ENCODE results near the gene SOHLH1. TPM values are rescaled to one million over a fixed set of nuclear protein-coding genes. Genes with fewer than 3 reads are reported as not detected.

SOHLH1 gene
- total and polyA plus RNA-seq, 2 of the 13 experiments (the other 11 are each of a cell fraction or from before 2014, with no cell fraction given), result 0.15 TPM

- TF ChIP-seq ZNF225 (CRISPR knock-in tag; IDR thresholded peaks at IDR 0.05) (no peak), ZNF382 (CRISPR knock-in tag; IDR thresholded peaks at IDR 0.05; ENCODE audit: borderline replicate concordance) (no peak), TEAD2 (CRISPR knock-in tag; IDR thresholded peaks at IDR 0.05) (no peak), SMARCC2 (IDR thresholded peaks at IDR 0.05) (no peak)
Measured at GRCh38 chr9:135705376-135705775, 6.1 kb upstream of the SOHLH1 start (continued).

- Histone ChIP-seq H4K20me1 (ENCODE audit: insufficient read depth, low read length) (no peaks in the 10 kb centered on the region), H3K36me3 (replicated peaks in 1 of 2; ENCODE audit: control insufficient read depth in 1 of 2, insufficient read depth in 2 of 2, low read length in 2 of 2) (no peaks in the 10 kb centered on the region), H3K4me2 (ENCODE audit: low read depth, low read length) (no peak overlapping the region), H3K79me2 (ENCODE audit: insufficient read depth, low read length) (no peaks in the 10 kb centered on the region), H3K4me3 (replicated peaks in 1 of 3; ENCODE audit: insufficient read depth in 1 of 3, low read depth in 2 of 3, low read length in 3 of 3) (no peak overlapping the region), H3K4me1 (ENCODE audit: insufficient read depth, low read length) (no peaks in the 10 kb centered on the region), H3K9me3 (ENCODE audit: low read length) (no peaks in the 10 kb centered on the region), H3K9ac (ENCODE audit: insufficient read depth, low read depth, low read length) (no peak overlapping the region), H3K27ac (ENCODE audit: extremely low read length, insufficient read depth, low read length) (no peak overlapping the region), H2AFZ (ENCODE audit: low read length) (no peak overlapping the region), H3K27me3 (ENCODE audit: control insufficient read depth in 1 of 2, insufficient read depth in 2 of 2, low read length in 2 of 2) (peaks cover 5 to 74% of the 10 kb centered on the region in 2 experiments; a peak in 4 of 5 replicates)
- no TSS peak for BruUV-seq (replicated peaks)
- ATAC-seq (no peak; the same call in 2 of the 3 replicates), FAIRE-seq (no peak), DNase-seq (ENCODE audit: low spot score) (no peak)
- ChIA-PET CTCF (ENCODE audit: low intra/inter-chr PET ratio, low total read pairs) (no interaction called here), POLR2A (no interaction called here)
- TF ChIP-seq SRF (IDR thresholded peaks at IDR 0.05; ENCODE audit: low read depth, low read length) (peak; percentile 22; the same call in 1 of the 2 replicates), KLF6 (CRISPR knock-in tag; IDR thresholded peaks at IDR 0.05) (no peak)
- WGBS (ENCODE audit: low lambda C conversion rate), result no CpG with 5 or more reads among the region's 5 CpGs
- in situ Hi-C loops (cut with HindIII; ENCODE audit: extremely low pct_ligation_motif_present, low pct_unique_long_range_greater_than_20kb), result no loop called here
- intact Hi-C loops (cut with micrococcal nuclease; ENCODE audit: unreplicated experiment), result no loop called here
Measured at GRCh38 chr9:135704483-135704882, 5.2 kb upstream of the SOHLH1 start.

- H3K9ac ChIP-seq (ENCODE audit: insufficient read depth, low read depth, low read length), result no peak overlapping the region
- in situ Hi-C loops (cut with HindIII; ENCODE audit: extremely low pct_ligation_motif_present, low pct_unique_long_range_greater_than_20kb), result no loop called here
- 0 out of 2 replicates have a peak, but pooled peaks cover 4% of the 10 kb centered on the region for H4K20me1 ChIP-seq (ENCODE audit: insufficient read depth, low read length)
- CTCF ChIA-PET (ENCODE audit: low intra/inter-chr PET ratio, low total read pairs), result no interaction called here
- H3K4me3 ChIP-seq (replicated peaks in 1 of 3; ENCODE audit: insufficient read depth in 1 of 3, low read depth in 2 of 3, low read length in 3 of 3), result no peak overlapping the region
- no TSS peak for BruUV-seq (replicated peaks)
- no peak for ATAC-seq
- H3K4me1 ChIP-seq (ENCODE audit: insufficient read depth, low read length), result no peaks in the 10 kb centered on the region
- FAIRE-seq, result no peak
- no peak overlapping the region for H3K4me2 ChIP-seq (ENCODE audit: low read depth, low read length)
- H3K27me3 ChIP-seq (ENCODE audit: control insufficient read depth in 1 of 2, insufficient read depth in 2 of 2, low read length in 2 of 2), result peaks cover 7 to 72% of the 10 kb centered on the region in 2 experiments; a peak in 4 of 5 replicates
- H2AFZ ChIP-seq (ENCODE audit: low read length), result no peak overlapping the region
- no peaks in the 10 kb centered on the region for H3K9me3 ChIP-seq (ENCODE audit: low read length)
- WGBS (ENCODE audit: low lambda C conversion rate), result 0% methylated on average over 3 of the region's 14 CpGs
- intact Hi-C loops (cut with micrococcal nuclease; ENCODE audit: unreplicated experiment), result no loop called here
- no peak overlapping the region for H3K27ac ChIP-seq (ENCODE audit: extremely low read length, insufficient read depth, low read length)
- DNase-seq (ENCODE audit: low spot score), result no peak
- H3K79me2 ChIP-seq (ENCODE audit: insufficient read depth, low read length), result no peaks in the 10 kb centered on the region
- POLR2A ChIA-PET, result no interaction called here
- TF ChIP-seq ZNF33A (CRISPR knock-in tag; IDR thresholded peaks at IDR 0.05; ENCODE audit: borderline replicate concordance) (no peak), NR2F1 (CRISPR knock-in tag; IDR thresholded peaks at IDR 0.05) (no peak), ZNF382 (CRISPR knock-in tag; IDR thresholded peaks at IDR 0.05; ENCODE audit: borderline replicate concordance) (no peak), PHF8 (CRISPR knock-in tag; IDR thresholded peaks at IDR 0.05) (no peak)
- H3K36me3 ChIP-seq (replicated peaks in 1 of 2; ENCODE audit: control insufficient read depth in 1 of 2, insufficient read depth in 2 of 2, low read length in 2 of 2), result no peaks in the 10 kb centered on the region
Measured at GRCh38 chr9:135703726-135704125, 4.4 kb upstream of the SOHLH1 start.

Measured in HepG2 (cell line).